Spleen (tissue), 11 donors: ENCODE results near the gene RTL1. TPM values are rescaled to one million over a fixed set of nuclear protein-coding genes. Genes with fewer than 3 reads are reported as not detected.
A peak's percentile ranks its signal among the peaks of the same experiment; 100 is the strongest.

Experiments
- DNase-seq: peaks from one replicate; pipeline ENCODE4 v3.0.0-alpha.2; 2020
- H3K27ac ChIP-seq, 8 donors: fragments of 200-600 bp; sonication (generic) in 7 of 8; 1 replicate in 4 of 8; 2 replicates in 4 of 8; pipeline versions ENCODE4 v1.5.0 to v1.8.0; 2016 to 2021; ENCODE audit warnings: inconsistent platforms in 4 of 8, mild to moderate bottlenecking in 4 of 8, moderate library complexity in 1 of 8
- H3K27me3 ChIP-seq, 7 donors: fragments of 200-600 bp; sonication (generic) in 6 of 7; replicated peaks in 1 of 7; 1 replicate in 4 of 7; 2 replicates in 3 of 7; pipeline versions ENCODE4 v1.5.0 to v1.8.0; 2016 to 2021; ENCODE audit warnings: inconsistent platforms in 3 of 7, mild to moderate bottlenecking in 1 of 7
- H3K36me3 ChIP-seq, 6 donors: fragments of 200-600 bp; sonication (generic) in 5 of 6; 1 replicate in 4 of 6; 2 replicates in 2 of 6; pipeline versions ENCODE4 v1.5.0 to v1.8.0; 2016 to 2021; ENCODE audit warnings: inconsistent platforms in 2 of 6
- H3K4me1 ChIP-seq, 6 donors: fragments of 200-600 bp; sonication (generic) in 5 of 6; 1 replicate in 3 of 6; 2 replicates in 3 of 6; pipeline versions ENCODE4 v1.5.0 to v1.8.0; 2016 to 2021; ENCODE audit warnings: inconsistent platforms in 3 of 6
- H3K4me3 ChIP-seq, 8 donors: fragments of 200-600 bp; sonication (generic) in 7 of 8; 1 replicate in 4 of 8; 2 replicates in 4 of 8; pipeline versions ENCODE4 v1.5.0 to v1.8.0; 2016 to 2021; ENCODE audit warnings: inconsistent platforms in 4 of 8, mild to moderate bottlenecking in 4 of 8, moderate library complexity in 2 of 8
- H3K9me3 ChIP-seq, 8 donors: fragments of 200-600 bp; sonication (generic) in 7 of 8; 1 replicate in 4 of 8; 2 replicates in 4 of 8; pipeline versions ENCODE4 v1.5.0 to v1.8.0; 2016 to 2021; ENCODE audit warnings: inconsistent platforms in 4 of 8
- POLR2A ChIP-seq, 3 donors: fragments of 450-650 bp; IDR thresholded peaks; one replicate each; pipeline ENCODE4 v1.5.1; 2017; ENCODE audit warnings: antibody characterized with exemption in 3 of 3, mild to moderate bottlenecking in 1 of 3
- POLR2AphosphoS5 ChIP-seq, 3 donors: sonication (generic); formaldehyde crosslinking; IDR thresholded peaks; one replicate each; pipeline ENCODE4 v1.5.1; 2017; ENCODE audit warnings: antibody characterized with exemption in 3 of 3
- WGBS, 5 donors: extraction: QIAGEN DNeasy Blood & Tissue Kit in 3 of 5; methylation state at CpG; one replicate each; pipeline versions ENCODE4 v1.1.5 to v1.1.7; 2013 to 2018; 5-methylcytosine and 5-hydroxymethylcytosine counted together
- intact Hi-C: fragments of 100-400 bp; cut with DNase I; formaldehyde crosslinking; loops from one replicate; pipeline ENCODE4 v1.15.0; 2023; ENCODE audit warnings: low total_unique reads
- polyA plus RNA-seq, 3 donors: library from polyadenylated mRNA; stranded (reverse); fragments of 200-250 nt; gene quantifications; one replicate each; pipeline ENCODE4 v1.2.1, GENCODE V29; 2013
- total RNA-seq, 7 donors: library from RNA; depleted of rRNA in 3 of 7; stranded (reverse); fragments of >200 nt in 3 of 7; fragmentation: NEBNext Ultra II Directional in 4 of 7; extraction: Animal tissue kit (Norgen Biotek cat#: 25700) in 4 of 7; gene quantifications; one replicate each; pipeline versions ENCODE4 v1.1.0 to v1.2.1, GENCODE V29; 2016 to 2021
- TF ChIP-seq, protein P1 (sequence below), 11 experiments: fragments of 200-600 bp in 7 of 11; fragments of 450-650 bp in 4 of 11; sonication (generic) in 4 of 11; IDR thresholded peaks in 8 of 11; conservative IDR thresholded peaks in 3 of 11; 1 replicate in 7 of 11; 2 replicates in 4 of 11; pipeline versions ENCODE4 v1.4.0 to v1.8.0; 2016 to 2021; ENCODE audit warnings: antibody characterized with exemption in 11 of 11, inconsistent platforms in 4 of 11, mild to moderate bottlenecking in 1 of 11
- donor health status: healthy with polysubstance abuse.
- donor health status: DM: no; HTN: no; CAD: no; lungs with moderate emphysema.
- donor health status: DM: no; HTN: no; CAD: no.
- donor health status: Bipolar disorder and iron deficiency.
- donor health status: healthy.
- donor health status: DM: no; HTN: no; CAD: no.
- donor health status: DM: yes; HTN: yes; CAD: no.

Gene RTL1
- total and polyA plus RNA-seq, 10 donors: under 0.01 TPM; not detected in 9

DNA sequence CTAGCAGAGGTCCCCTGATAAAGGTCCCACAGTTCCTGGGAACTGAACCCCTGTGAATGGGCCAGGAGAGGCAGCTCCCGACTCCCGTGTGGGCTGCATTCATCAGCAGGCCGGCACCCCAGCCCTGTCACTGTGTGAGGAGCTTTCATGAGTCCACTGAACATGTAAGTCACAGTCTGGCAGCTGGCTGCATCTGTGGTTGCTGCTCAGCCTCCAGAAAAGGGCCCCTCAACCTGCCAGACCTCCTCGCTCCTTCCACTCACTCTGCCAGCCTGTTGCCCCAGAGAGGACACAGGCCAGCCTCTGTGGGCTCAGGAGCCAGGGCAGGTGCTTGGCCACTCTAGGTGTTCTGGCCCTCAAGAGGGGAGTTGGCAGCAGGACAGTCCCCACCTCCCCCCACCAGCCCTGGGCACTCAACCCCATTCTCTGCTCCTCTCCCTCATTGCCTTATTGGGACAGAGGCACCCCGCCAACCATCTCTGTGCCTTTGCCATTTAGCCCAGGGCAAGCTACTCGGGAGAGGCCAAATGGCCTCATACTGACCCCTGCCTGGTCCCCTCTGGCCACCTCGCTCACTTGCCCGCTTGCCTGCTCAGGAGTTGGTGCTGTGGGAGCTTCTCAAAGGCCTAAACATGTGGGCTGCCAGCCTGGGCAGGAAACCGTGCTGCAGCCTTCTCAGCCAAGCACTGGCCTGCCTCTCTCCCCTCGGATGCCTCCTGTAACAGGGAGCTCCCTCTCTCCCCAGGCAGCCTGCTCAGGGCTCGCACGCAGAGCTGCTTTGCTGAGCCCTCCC, 1.9 kb downstream of the RTL1 start:
- peak; percentile 59 for DNase-seq
- H3K9me3 ChIP-seq: peaks cover 0 to 5% (median 0%) of the 10 kb centered on the region in 8 donors
- H3K27ac ChIP-seq: no peak overlapping the region
- H3K4me1 ChIP-seq: peaks cover 0 to 39% (median 20%) of the 10 kb centered on the region in 6 donors
- intact Hi-C loops: no loop called here
- peaks cover 0 to 3% (median 0%) of the 10 kb centered on the region in 6 donors for H3K36me3 ChIP-seq
- H3K27me3 ChIP-seq: peaks cover 0 to 88% (median 16%) of the 10 kb centered on the region in 7 donors
- 83 to 96% (median 89%) methylated on average over 10 to 12 of the region's 12 CpGs for WGBS, 5 donors
- H3K4me3 ChIP-seq: no peak overlapping the region
- TF ChIP-seq POLR2AphosphoS5 (IDR thresholded peaks at IDR 0.05): no peak
- no peak for TF ChIP-seq POLR2A (IDR thresholded peaks at IDR 0.05)
- TF ChIP-seq, protein P1, sequence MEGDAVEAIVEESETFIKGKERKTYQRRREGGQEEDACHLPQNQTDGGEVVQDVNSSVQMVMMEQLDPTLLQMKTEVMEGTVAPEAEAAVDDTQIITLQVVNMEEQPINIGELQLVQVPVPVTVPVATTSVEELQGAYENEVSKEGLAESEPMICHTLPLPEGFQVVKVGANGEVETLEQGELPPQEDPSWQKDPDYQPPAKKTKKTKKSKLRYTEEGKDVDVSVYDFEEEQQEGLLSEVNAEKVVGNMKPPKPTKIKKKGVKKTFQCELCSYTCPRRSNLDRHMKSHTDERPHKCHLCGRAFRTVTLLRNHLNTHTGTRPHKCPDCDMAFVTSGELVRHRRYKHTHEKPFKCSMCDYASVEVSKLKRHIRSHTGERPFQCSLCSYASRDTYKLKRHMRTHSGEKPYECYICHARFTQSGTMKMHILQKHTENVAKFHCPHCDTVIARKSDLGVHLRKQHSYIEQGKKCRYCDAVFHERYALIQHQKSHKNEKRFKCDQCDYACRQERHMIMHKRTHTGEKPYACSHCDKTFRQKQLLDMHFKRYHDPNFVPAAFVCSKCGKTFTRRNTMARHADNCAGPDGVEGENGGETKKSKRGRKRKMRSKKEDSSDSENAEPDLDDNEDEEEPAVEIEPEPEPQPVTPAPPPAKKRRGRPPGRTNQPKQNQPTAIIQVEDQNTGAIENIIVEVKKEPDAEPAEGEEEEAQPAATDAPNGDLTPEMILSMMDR (IDR thresholded peaks at IDR 0.05 in 8 of 11, conservative IDR thresholded peaks at IDR 0.05 in 3 of 11): no peak

DNA sequence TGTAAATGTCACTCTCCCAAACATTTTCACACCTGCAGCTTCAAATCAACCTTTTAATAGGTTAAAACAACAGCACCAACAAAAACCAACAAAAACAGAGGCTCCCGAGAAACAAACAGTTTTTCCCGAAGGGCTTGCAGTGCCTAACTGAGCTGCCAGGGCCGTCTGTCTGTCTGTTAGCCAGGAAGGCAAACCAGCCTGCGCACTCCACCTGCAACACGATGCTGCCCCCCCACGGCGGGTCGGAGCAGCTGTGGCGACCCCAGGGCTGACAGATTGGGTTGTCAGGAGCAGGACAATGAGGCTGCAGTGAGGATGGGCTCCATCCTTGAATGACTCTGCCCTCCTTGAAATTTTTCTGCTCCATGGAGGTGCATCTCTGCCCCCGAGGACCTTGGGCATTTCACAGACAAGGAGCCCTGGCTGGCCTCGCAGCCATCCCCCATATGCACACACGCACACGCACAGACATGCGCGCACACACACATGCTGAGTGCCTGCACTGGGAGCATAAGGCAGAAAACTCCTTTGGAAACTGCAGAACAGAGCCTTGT, 2.6 kb downstream of the RTL1 start:
- Histone ChIP-seq H3K4me3 (no peak overlapping the region), H3K36me3 (no peaks in the 10 kb centered on the region), H3K9me3 (peaks cover 0 to 5% (median 0%) of the 10 kb centered on the region in 8 donors), H3K27me3 (peaks cover 0 to 88% (median 16%) of the 10 kb centered on the region in 7 donors), H3K27ac (no peak overlapping the region), H3K4me1 (peaks cover 0 to 41% (median 20%) of the 10 kb centered on the region in 6 donors)
- 48 to 63% (median 57%) methylated on average over 12 to 15 of the region's 15 CpGs for WGBS, 5 donors
- peak; percentile 80 for DNase-seq
- TF ChIP-seq, protein P1 (IDR thresholded peaks at IDR 0.05 in 8 of 11, conservative IDR thresholded peaks at IDR 0.05 in 3 of 11): peak in 8 of 11 experiments; percentile 10 to 48 (median 34)
- TF ChIP-seq POLR2A (IDR thresholded peaks at IDR 0.05) (no peak), POLR2AphosphoS5 (IDR thresholded peaks at IDR 0.05) (peak in 2 of 3 donors; percentile 31 to 37)
- intact Hi-C loops: no loop called here

DNA sequence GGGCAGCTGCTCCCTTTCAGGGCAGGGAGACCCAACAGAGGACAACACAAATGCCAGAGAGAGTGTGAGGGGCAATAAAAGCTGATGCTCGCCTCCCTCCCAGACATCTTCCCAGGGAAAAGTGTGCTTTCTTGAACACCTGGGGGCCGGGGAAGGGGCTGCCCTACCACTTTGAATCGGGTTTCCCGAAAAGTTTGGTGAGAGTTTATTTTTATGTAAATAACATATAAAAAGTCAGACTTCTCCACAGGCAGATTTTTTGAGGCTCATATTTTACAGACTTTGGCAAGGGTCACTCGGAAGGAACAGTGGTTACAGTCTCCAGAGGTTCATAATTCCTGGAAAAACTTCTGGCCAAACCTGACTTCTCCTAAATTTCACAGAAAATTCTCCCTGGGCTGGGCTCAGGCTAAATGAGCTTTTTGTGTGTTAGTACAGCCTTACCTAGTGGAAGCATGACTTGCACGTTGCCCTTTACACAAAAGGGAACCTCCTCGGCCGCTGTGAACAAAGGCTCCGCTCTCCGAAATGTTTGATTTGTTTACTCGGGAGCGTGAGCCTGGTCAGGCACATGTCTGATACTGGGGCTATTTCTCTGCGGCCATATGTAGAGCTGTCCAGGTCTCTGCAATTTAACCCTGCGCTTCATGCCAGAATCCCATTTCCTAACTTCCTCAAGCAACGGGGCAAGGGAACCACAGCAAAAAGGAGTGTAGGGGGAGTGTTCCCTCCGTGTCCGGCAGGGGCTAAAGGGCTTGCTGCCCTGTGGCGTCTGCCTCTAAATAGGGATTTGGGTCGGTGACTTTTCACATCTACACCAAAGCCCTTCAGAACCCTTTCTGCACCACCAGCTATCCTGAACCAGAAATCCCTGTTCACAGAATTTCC, 3.4 kb downstream of the RTL1 start:
- intact Hi-C loops: no loop called here
- H3K27me3 ChIP-seq: peaks cover 0 to 88% (median 16%) of the 10 kb centered on the region in 7 donors
- H3K9me3 ChIP-seq: peaks cover 0 to 5% (median 0%) of the 10 kb centered on the region in 8 donors
- DNase-seq: peak; percentile 31
- H3K27ac ChIP-seq: peak overlapping the region in 1 of 8 donors; percentile 37
- no peaks in the 10 kb centered on the region for H3K36me3 ChIP-seq
- H3K4me3 ChIP-seq: no peak overlapping the region
- peaks cover 0 to 41% (median 20%) of the 10 kb centered on the region in 6 donors for H3K4me1 ChIP-seq
- WGBS, 5 donors: 17 to 28% (median 25%) methylated on average over 19 of the region's 19 CpGs
- no peak for TF ChIP-seq POLR2AphosphoS5 (IDR thresholded peaks at IDR 0.05)
- TF ChIP-seq, protein P1 (IDR thresholded peaks at IDR 0.05 in 8 of 11, conservative IDR thresholded peaks at IDR 0.05 in 3 of 11): no peak
- no peak for TF ChIP-seq POLR2A (IDR thresholded peaks at IDR 0.05)
